Measurements from ENCODE around the gene MRPL27.

DNA sequence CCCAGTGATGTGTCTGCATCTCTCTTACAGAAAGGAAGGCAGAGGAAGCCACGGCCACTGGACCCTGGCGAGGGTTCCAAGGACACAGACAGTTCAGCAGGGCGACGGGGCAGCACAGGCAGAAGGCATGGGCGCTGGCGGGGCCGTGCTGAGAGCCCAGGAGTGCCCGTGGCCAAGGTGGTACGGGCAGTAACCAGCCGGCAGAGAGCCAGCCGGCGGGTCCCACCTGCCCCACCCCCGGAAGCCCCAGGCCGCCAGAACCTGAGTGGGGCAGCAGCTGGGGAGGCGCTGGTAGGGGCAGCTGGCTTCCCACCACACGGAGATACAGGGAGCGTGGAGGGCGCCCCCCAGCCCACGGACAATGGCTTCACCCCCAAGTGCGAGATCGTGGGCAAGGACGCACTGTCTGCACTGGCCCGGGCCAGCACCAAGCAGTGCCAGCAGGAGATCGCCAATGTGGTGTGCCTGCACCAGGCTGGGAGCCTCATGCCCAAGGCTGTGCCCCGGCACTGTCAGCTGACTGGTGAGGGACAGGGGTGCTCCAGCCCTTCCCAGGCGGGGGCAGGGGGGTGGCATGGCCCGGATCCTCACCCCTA, 19.3 kb downstream of the MRPL27 start:
- TF ChIP-seq POLR2AphosphoS5 (IDR thresholded peaks at IDR 0.05) (no peak), SMC3 (conservative IDR thresholded peaks at IDR 0.05; ENCODE audit: poor library complexity) (no peak), MXI1 (conservative IDR thresholded peaks at IDR 0.05; ENCODE audit: poor library complexity, severe bottlenecking) (no peak), EP300 (conservative IDR thresholded peaks at IDR 0.05; ENCODE audit: poor library complexity, severe bottlenecking) (no peak), EZH2 (IDR thresholded peaks at IDR 0.05; ENCODE audit: borderline replicate concordance, insufficient read depth, low read length, poor library complexity, severe bottlenecking) (no peak), RAD21 (conservative IDR thresholded peaks at IDR 0.05) (no peak), TAF1 (IDR thresholded peaks at IDR 0.05; ENCODE audit: low read depth) (no peak)
- TF ChIP-seq, protein P1, sequence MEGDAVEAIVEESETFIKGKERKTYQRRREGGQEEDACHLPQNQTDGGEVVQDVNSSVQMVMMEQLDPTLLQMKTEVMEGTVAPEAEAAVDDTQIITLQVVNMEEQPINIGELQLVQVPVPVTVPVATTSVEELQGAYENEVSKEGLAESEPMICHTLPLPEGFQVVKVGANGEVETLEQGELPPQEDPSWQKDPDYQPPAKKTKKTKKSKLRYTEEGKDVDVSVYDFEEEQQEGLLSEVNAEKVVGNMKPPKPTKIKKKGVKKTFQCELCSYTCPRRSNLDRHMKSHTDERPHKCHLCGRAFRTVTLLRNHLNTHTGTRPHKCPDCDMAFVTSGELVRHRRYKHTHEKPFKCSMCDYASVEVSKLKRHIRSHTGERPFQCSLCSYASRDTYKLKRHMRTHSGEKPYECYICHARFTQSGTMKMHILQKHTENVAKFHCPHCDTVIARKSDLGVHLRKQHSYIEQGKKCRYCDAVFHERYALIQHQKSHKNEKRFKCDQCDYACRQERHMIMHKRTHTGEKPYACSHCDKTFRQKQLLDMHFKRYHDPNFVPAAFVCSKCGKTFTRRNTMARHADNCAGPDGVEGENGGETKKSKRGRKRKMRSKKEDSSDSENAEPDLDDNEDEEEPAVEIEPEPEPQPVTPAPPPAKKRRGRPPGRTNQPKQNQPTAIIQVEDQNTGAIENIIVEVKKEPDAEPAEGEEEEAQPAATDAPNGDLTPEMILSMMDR (IDR thresholded peaks at IDR 0.05; ENCODE audit: poor library complexity, severe bottlenecking) = no peak
- TF ChIP-seq, protein P2, sequence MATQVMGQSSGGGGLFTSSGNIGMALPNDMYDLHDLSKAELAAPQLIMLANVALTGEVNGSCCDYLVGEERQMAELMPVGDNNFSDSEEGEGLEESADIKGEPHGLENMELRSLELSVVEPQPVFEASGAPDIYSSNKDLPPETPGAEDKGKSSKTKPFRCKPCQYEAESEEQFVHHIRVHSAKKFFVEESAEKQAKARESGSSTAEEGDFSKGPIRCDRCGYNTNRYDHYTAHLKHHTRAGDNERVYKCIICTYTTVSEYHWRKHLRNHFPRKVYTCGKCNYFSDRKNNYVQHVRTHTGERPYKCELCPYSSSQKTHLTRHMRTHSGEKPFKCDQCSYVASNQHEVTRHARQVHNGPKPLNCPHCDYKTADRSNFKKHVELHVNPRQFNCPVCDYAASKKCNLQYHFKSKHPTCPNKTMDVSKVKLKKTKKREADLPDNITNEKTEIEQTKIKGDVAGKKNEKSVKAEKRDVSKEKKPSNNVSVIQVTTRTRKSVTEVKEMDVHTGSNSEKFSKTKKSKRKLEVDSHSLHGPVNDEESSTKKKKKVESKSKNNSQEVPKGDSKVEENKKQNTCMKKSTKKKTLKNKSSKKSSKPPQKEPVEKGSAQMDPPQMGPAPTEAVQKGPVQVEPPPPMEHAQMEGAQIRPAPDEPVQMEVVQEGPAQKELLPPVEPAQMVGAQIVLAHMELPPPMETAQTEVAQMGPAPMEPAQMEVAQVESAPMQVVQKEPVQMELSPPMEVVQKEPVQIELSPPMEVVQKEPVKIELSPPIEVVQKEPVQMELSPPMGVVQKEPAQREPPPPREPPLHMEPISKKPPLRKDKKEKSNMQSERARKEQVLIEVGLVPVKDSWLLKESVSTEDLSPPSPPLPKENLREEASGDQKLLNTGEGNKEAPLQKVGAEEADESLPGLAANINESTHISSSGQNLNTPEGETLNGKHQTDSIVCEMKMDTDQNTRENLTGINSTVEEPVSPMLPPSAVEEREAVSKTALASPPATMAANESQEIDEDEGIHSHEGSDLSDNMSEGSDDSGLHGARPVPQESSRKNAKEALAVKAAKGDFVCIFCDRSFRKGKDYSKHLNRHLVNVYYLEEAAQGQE (IDR thresholded peaks at IDR 0.05; ENCODE audit: borderline replicate concordance) = no peak
